Natural killer cell (primary cell): ENCODE results near the gene BMERB1. TPM values are rescaled to one million over a fixed set of nuclear protein-coding genes. Genes with fewer than 3 reads are reported as not detected.

Experiments used
- ATAC-seq, 3 donors: fragments of 150-1000 bp in 2 of 3; fragments of 200-7000 bp in 1 of 3; cut with Tn5 transposase; 1 replicate in 1 of 3; 2 replicates in 2 of 3; pipeline ENCODE4 v1.10.0; 2021; ENCODE audit warnings: mild to moderate bottlenecking in 2 of 3, moderate library complexity in 2 of 3
- DNase-seq, 2 donors: peaks; one replicate each; pipeline versions ENCODE4 v3.0.0 to v3.0.0-alpha.2; 2013 to 2021; ENCODE audit warnings: mixed read lengths in 1 of 2
- H3K27ac ChIP-seq: one replicate; pipeline ENCODE4 v1.5.1; 2013; ENCODE audit warnings: mild to moderate bottlenecking, low read length
- H3K27me3 ChIP-seq: one replicate; pipeline ENCODE4 v1.6.1; 2013; ENCODE audit warnings: low read length; ENCODE audit not compliant: control insufficient read depth, insufficient read depth
- H3K36me3 ChIP-seq: one replicate; pipeline ENCODE4 v1.6.1; 2013; ENCODE audit warnings: low read length; ENCODE audit not compliant: control insufficient read depth, insufficient read depth
- H3K4me1 ChIP-seq: one replicate; pipeline ENCODE4 v1.6.1; 2013; ENCODE audit warnings: low read length; ENCODE audit not compliant: control insufficient read depth, insufficient read depth
- H3K4me3 ChIP-seq: one replicate; pipeline ENCODE4 v1.5.1; 2013; ENCODE audit warnings: low read length
- H3K9me3 ChIP-seq: one replicate; pipeline ENCODE4 v1.6.1; 2013; ENCODE audit warnings: low read length; ENCODE audit not compliant: control insufficient read depth, insufficient read depth
- H3K27ac Mint-ChIP-seq, 2 donors: one replicate each; pipeline ENCODE4 v1.8.0; 2022; ENCODE audit warnings: mild to moderate bottlenecking in 2 of 2, mixed read lengths in 2 of 2, moderate library complexity in 1 of 2
- H3K27me3 Mint-ChIP-seq, 2 donors: one replicate each; pipeline ENCODE4 v1.8.0; 2022; ENCODE audit warnings: low read depth in 2 of 2, mixed read lengths in 2 of 2
- H3K36me3 Mint-ChIP-seq: one replicate; pipeline ENCODE4 v1.8.0; 2022; ENCODE audit warnings: mixed read lengths
- H3K4me1 Mint-ChIP-seq, 2 donors: one replicate each; pipeline ENCODE4 v1.8.0; 2022; ENCODE audit warnings: mixed read lengths in 2 of 2
- H3K4me3 Mint-ChIP-seq: one replicate; pipeline ENCODE4 v1.8.0; 2022; ENCODE audit warnings: mild to moderate bottlenecking, moderate library complexity, mixed read lengths
- H3K9me3 Mint-ChIP-seq, 2 donors: one replicate each; pipeline ENCODE4 v1.8.0; 2022; ENCODE audit warnings: mixed read lengths in 2 of 2
- WGBS: methylation state at CpG from one replicate; pipeline ENCODE4 v1.1.7; 2013; ENCODE audit warnings: missing lambda C conversion rate; ENCODE audit not compliant: insufficient coverage; 5-methylcytosine and 5-hydroxymethylcytosine counted together
- intact Hi-C: fragments of 100-400 bp; cut with micrococcal nuclease; formaldehyde crosslinking; loops from one replicate; pipeline ENCODE4 v1.14.2; 2022
- total RNA-seq, 4 donors: library from RNA; stranded (reverse); fragments of 120-200 nt in 1 of 4; gene quantifications; one replicate each; pipeline versions ENCODE4 v1.2.3 to v1.2.4, GENCODE V29; 2013 to 2022
- TF ChIP-seq, protein P1 (sequence below): fragments of 200-600 bp; IDR thresholded peaks from one replicate; pipeline ENCODE4 v1.8.0; 2022; ENCODE audit warnings: antibody characterized with exemption

BMERB1 gene
- total RNA-seq, 3 donors from 2014 or later (not counting 1 experiment from before 2014, with no cell fraction given): 3.7 to 6.7 (median 4.5) TPM

DNA sequence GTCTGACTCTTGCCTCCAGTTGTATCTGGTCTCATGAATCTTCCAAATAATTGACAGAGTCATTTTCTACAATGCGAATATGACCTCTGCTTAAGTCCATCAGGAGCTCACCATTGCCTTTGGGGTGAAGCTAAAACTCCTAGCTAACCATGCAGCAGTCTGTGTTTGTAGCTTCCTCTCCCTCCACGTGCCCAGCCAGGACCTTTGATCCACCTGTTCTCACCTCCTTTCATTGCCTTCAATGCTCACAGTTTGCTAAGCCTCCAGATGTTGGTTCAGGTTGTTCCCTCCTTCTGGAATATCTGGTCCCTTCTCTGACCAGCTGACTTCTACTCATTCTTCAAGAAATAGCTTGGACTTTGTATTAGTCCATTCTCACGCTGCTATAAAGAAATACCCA, 23.0 kb downstream of the BMERB1 start:
- TF ChIP-seq, protein P1, sequence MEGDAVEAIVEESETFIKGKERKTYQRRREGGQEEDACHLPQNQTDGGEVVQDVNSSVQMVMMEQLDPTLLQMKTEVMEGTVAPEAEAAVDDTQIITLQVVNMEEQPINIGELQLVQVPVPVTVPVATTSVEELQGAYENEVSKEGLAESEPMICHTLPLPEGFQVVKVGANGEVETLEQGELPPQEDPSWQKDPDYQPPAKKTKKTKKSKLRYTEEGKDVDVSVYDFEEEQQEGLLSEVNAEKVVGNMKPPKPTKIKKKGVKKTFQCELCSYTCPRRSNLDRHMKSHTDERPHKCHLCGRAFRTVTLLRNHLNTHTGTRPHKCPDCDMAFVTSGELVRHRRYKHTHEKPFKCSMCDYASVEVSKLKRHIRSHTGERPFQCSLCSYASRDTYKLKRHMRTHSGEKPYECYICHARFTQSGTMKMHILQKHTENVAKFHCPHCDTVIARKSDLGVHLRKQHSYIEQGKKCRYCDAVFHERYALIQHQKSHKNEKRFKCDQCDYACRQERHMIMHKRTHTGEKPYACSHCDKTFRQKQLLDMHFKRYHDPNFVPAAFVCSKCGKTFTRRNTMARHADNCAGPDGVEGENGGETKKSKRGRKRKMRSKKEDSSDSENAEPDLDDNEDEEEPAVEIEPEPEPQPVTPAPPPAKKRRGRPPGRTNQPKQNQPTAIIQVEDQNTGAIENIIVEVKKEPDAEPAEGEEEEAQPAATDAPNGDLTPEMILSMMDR: no peak

DNA sequence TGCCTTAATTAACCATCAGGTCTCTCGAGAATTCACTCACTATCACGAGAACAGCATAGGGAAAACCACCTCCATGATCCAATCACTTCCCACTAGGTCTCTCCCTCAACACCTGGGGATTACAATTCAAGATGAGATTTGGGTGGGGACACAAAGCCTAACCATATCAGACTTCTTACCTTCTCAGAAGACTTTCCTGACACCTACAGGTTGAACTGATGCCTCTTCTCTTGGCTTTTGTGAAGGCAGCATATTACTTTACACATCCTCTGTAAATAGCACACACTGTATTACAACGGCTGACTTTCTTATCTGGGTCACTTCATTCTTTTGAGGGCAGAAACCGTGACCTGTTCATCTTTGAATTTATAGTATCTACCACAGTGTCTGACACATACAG, 23.6 kb downstream of the BMERB1 start:
- ATAC-seq: no peak
- WGBS: 70% methylated on average over 4 of the region's 4 CpGs

More for the DNA sequence above, 23.0 kb downstream of the BMERB1 start:
- Mint-ChIP-seq H3K36me3 (no peaks in the 10 kb centered on the region), H3K27me3 (peaks cover 6 to 10% of the 10 kb centered on the region in 2 donors), H3K9me3 (no peaks in the 10 kb centered on the region), H3K27ac (no peak overlapping the region), H3K4me1 (no peaks in the 10 kb centered on the region), H3K4me3 (no peak overlapping the region)
- H3K36me3 ChIP-seq: no peaks in the 10 kb centered on the region
- no peak overlapping the region for H3K27ac ChIP-seq
- no peak overlapping the region for H3K4me3 ChIP-seq
- H3K4me1 ChIP-seq: no peaks in the 10 kb centered on the region
- intact Hi-C loops: no loop called here
- no peaks in the 10 kb centered on the region for H3K27me3 ChIP-seq
- no peak for DNase-seq
- WGBS: 86% methylated on average over 3 of the region's 3 CpGs
- ATAC-seq: no peak
- H3K9me3 ChIP-seq: no peaks in the 10 kb centered on the region

DNA sequence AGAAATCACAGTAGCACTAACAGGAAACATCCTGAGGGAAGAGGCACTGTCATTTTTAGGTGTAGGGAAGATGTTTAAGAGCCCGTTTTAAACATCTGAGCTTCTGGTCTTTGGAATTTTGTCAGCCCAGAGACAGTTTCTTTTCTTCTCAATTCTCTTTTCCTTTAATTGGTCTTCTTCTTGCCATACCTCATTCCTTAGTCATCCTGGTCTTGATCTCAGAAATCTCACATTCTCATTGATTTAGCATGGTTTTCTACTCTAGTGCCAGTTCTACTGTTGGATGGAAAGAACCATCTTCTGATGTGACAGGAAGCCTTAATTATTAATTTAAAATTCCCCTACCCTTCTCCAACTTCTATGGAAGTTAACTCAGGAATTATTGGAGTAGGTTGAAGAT, 25.4 kb downstream of the BMERB1 start:
- Mint-ChIP-seq H3K4me1 (no peaks in the 10 kb centered on the region), H3K27me3 (peaks cover 0 to 10% of the 10 kb centered on the region in 2 donors), H3K27ac (no peak overlapping the region), H3K9me3 (no peaks in the 10 kb centered on the region), H3K4me3 (no peak overlapping the region), H3K36me3 (no peaks in the 10 kb centered on the region)
- no peaks in the 10 kb centered on the region for H3K27me3 ChIP-seq
- H3K27ac ChIP-seq: no peak overlapping the region
- H3K36me3 ChIP-seq: no peaks in the 10 kb centered on the region
- no peak overlapping the region for H3K4me3 ChIP-seq
- H3K4me1 ChIP-seq: no peaks in the 10 kb centered on the region
- intact Hi-C loops: no loop called here
- 80% methylated on average over 1 of the region's 1 CpG for WGBS
- H3K9me3 ChIP-seq: no peaks in the 10 kb centered on the region
- no peak for DNase-seq
- TF ChIP-seq, protein P1: no peak
- ATAC-seq: no peak

More for the DNA sequence above, 23.6 kb downstream of the BMERB1 start:
- no peak for DNase-seq
- Histone ChIP-seq H3K27ac (no peak overlapping the region), H3K9me3 (no peaks in the 10 kb centered on the region), H3K4me1 (no peaks in the 10 kb centered on the region), H3K36me3 (no peaks in the 10 kb centered on the region), H3K4me3 (no peak overlapping the region), H3K27me3 (no peaks in the 10 kb centered on the region)
- TF ChIP-seq, protein P1: no peak
- no peak overlapping the region for H3K4me3 Mint-ChIP-seq
- no peaks in the 10 kb centered on the region for H3K36me3 Mint-ChIP-seq
- H3K9me3 Mint-ChIP-seq: no peaks in the 10 kb centered on the region
- no peaks in the 10 kb centered on the region for H3K4me1 Mint-ChIP-seq
- H3K27ac Mint-ChIP-seq: no peak overlapping the region
- peaks cover 6 to 10% of the 10 kb centered on the region in 2 donors for H3K27me3 Mint-ChIP-seq
- intact Hi-C loops: no loop called here

DNA sequence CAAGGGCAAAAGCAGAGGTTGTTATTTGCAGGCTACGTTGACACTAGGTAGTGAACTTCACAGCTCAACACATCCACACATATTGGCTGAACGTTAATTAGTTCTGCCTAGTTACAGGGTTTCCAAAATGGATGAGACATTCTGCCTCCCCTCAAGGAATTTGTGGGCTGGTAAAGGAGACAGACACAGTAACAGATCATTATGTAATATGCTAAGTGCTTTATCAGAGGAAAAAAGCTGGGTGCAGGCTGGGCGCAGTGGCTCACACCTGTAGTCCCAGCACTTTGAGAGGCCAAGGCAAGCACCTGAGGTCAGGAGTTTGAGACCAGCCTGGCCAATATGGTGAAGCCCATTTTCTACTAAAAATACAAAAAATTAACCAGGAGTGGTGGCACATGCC, 26.2 kb downstream of the BMERB1 start:
- Histone ChIP-seq H3K27me3 (no peaks in the 10 kb centered on the region), H3K27ac (no peak overlapping the region), H3K36me3 (no peaks in the 10 kb centered on the region), H3K9me3 (no peaks in the 10 kb centered on the region), H3K4me1 (no peaks in the 10 kb centered on the region), H3K4me3 (no peak overlapping the region)
- Mint-ChIP-seq H3K36me3 (no peaks in the 10 kb centered on the region), H3K4me3 (no peak overlapping the region), H3K27ac (no peak overlapping the region), H3K27me3 (peaks cover 0 to 10% of the 10 kb centered on the region in 2 donors), H3K9me3 (no peaks in the 10 kb centered on the region), H3K4me1 (no peaks in the 10 kb centered on the region)
- no peak for DNase-seq
- TF ChIP-seq, protein P1: no peak
- intact Hi-C loops: no loop called here
- no peak for ATAC-seq
- WGBS: 83% methylated on average over 2 of the region's 3 CpGs
